Neural cell (in vitro differentiated cells): Measurements from ENCODE around the gene CDCP1.

Experiments used
- EP300 ChIP-seq: fragments of 450-650 bp; conservative IDR thresholded peaks from 2 replicates; pipeline ENCODE4 v1.6.1; 2014; ENCODE audit warnings: antibody characterized with exemption, mild to moderate bottlenecking, moderate library complexity; ENCODE audit not compliant: poor library complexity, severe bottlenecking
- POLR2AphosphoS5 ChIP-seq: IDR thresholded peaks from 2 replicates; pipeline ENCODE4 v1.6.1; 2012
- RAD21 ChIP-seq: fragments of 450-650 bp; conservative IDR thresholded peaks from 2 replicates; pipeline ENCODE4 v1.6.1; 2014; ENCODE audit warnings: antibody characterized with exemption, mild to moderate bottlenecking, moderate library complexity
- TAF1 ChIP-seq: IDR thresholded peaks from 2 replicates; pipeline ENCODE4 v1.6.1; 2012; ENCODE audit warnings: low read depth
- TF ChIP-seq, protein P1 (sequence below): fragments of 450-650 bp; IDR thresholded peaks from 2 replicates; pipeline ENCODE4 v1.5.1; 2014; ENCODE audit warnings: antibody characterized with exemption, mild to moderate bottlenecking, moderate library complexity; ENCODE audit not compliant: poor library complexity, severe bottlenecking
- TF ChIP-seq, protein P2 (sequence below): IDR thresholded peaks from 2 replicates; pipeline ENCODE4 v1.6.1; 2012; ENCODE audit warnings: borderline replicate concordance

DNA sequence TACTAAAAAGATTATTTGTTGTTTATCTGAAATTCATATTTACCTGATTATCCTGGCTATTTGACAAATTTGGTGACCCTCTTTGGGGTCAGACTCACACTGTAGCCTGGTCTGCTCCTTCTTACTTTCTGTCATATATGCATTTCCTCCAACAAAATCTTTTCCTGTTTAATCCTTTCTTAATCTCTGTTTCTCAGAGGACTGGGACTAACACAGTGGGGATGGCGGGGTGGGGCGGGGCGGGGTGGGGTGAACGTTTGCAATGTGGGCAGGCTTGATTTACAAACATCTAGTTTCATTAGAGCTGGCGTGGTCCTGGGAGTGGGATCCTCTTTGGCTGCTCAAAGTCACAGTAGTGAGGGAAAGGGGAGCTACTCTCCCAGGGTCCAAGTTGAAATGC is 35.3 kb upstream of the CDCP1 start:
- TF ChIP-seq EP300: no peak
- TF ChIP-seq, protein P1, sequence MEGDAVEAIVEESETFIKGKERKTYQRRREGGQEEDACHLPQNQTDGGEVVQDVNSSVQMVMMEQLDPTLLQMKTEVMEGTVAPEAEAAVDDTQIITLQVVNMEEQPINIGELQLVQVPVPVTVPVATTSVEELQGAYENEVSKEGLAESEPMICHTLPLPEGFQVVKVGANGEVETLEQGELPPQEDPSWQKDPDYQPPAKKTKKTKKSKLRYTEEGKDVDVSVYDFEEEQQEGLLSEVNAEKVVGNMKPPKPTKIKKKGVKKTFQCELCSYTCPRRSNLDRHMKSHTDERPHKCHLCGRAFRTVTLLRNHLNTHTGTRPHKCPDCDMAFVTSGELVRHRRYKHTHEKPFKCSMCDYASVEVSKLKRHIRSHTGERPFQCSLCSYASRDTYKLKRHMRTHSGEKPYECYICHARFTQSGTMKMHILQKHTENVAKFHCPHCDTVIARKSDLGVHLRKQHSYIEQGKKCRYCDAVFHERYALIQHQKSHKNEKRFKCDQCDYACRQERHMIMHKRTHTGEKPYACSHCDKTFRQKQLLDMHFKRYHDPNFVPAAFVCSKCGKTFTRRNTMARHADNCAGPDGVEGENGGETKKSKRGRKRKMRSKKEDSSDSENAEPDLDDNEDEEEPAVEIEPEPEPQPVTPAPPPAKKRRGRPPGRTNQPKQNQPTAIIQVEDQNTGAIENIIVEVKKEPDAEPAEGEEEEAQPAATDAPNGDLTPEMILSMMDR: no peak
- no peak for TF ChIP-seq RAD21
- no peak for TF ChIP-seq POLR2AphosphoS5
- no peak for TF ChIP-seq TAF1
- TF ChIP-seq, protein P2, sequence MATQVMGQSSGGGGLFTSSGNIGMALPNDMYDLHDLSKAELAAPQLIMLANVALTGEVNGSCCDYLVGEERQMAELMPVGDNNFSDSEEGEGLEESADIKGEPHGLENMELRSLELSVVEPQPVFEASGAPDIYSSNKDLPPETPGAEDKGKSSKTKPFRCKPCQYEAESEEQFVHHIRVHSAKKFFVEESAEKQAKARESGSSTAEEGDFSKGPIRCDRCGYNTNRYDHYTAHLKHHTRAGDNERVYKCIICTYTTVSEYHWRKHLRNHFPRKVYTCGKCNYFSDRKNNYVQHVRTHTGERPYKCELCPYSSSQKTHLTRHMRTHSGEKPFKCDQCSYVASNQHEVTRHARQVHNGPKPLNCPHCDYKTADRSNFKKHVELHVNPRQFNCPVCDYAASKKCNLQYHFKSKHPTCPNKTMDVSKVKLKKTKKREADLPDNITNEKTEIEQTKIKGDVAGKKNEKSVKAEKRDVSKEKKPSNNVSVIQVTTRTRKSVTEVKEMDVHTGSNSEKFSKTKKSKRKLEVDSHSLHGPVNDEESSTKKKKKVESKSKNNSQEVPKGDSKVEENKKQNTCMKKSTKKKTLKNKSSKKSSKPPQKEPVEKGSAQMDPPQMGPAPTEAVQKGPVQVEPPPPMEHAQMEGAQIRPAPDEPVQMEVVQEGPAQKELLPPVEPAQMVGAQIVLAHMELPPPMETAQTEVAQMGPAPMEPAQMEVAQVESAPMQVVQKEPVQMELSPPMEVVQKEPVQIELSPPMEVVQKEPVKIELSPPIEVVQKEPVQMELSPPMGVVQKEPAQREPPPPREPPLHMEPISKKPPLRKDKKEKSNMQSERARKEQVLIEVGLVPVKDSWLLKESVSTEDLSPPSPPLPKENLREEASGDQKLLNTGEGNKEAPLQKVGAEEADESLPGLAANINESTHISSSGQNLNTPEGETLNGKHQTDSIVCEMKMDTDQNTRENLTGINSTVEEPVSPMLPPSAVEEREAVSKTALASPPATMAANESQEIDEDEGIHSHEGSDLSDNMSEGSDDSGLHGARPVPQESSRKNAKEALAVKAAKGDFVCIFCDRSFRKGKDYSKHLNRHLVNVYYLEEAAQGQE: no peak
